WERI-Rb-1 (cell line): ENCODE data around the gene AQP2.

Experiments used
- DNase-seq: peaks from one replicate; pipeline ENCODE4 v3.0.0-alpha.2; 2020
- H3K27ac ChIP-seq: fragments of 250-450 bp; sonication (Bioruptor Pico); 2 replicates; pipeline ENCODE4 v1.5.1; 2020; ENCODE audit warnings: mild to moderate bottlenecking, moderate library complexity
- H3K27me3 ChIP-seq: fragments of 250-450 bp; sonication (Bioruptor Pico); 2 replicates; pipeline ENCODE4 v1.5.1; 2021; ENCODE audit warnings: mild to moderate bottlenecking, low read depth, moderate library complexity; ENCODE audit not compliant: insufficient read depth, severe bottlenecking
- H3K36me3 ChIP-seq: fragments of 250-450 bp; sonication (Bioruptor Pico); 2 replicates; pipeline ENCODE4 v1.5.1; 2020; ENCODE audit warnings: mild to moderate bottlenecking, moderate library complexity
- H3K4me3 ChIP-seq: 2 replicates; pipeline ENCODE4 v1.5.1; 2011; ENCODE audit warnings: low read depth, mild to moderate bottlenecking, control low read depth, low read length
- H3K9me3 ChIP-seq: fragments of 250-450 bp; sonication (Bioruptor Pico); 2 replicates; pipeline ENCODE4 v1.5.1; 2021; ENCODE audit warnings: mild to moderate bottlenecking, moderate library complexity; ENCODE audit not compliant: severe bottlenecking
- TF ChIP-seq, protein P1 (sequence below): IDR thresholded peaks from 2 replicates; pipeline ENCODE4 v1.5.1; 2011; ENCODE audit warnings: low read depth, mild to moderate bottlenecking, control low read depth, inconsistent platforms, low read length

Gene AQP2

DNA sequence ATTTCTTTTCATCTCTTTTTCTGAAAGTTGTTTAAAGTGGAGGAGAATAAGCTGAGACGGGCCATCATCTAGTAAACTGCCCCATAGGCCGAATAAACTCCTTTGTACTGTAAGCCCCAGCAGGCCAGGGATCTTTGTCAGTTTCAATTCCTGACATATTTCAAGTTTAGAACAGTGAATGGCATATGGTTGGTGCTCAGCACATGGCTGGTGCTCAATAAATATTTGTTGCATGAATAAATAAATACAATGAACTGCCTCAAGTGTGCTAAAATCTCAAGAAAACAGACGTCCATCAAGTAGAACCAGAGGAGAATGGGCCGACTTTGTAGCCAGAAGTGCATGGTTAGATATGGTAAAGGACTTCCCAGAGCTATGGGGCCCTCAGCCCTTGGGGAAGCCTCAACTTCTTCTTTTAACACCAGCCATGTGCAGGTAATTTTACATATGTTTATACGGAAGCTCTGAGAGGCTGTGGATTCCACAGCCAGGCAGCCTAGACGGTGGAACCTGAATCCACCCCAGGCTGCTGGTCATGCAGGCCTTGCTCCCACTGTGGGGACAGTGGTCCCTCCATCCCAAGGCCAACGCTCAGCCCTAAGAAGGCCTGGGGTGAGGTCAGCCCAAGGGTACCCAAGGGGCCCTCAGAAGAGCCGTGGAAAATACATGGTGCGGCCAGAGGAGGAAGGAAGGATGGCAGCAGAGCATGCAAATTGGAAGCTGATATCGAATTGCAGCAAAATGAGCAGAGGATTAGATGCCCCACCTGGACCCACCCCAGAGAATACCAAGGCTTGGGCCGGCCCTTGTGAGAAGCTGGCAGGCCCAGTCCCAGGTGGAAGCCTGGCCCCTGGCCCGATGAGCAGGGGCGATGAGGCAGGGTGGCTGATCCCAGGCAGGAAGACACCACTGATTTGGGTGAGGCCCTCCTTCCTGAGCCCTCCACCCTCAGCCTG, 8.7 kb upstream of the AQP2 start:
- H3K4me3 ChIP-seq: no peak overlapping the region
- no peaks in the 10 kb centered on the region for H3K27me3 ChIP-seq
- no peak overlapping the region for H3K27ac ChIP-seq
- DNase-seq: no peak
- no peaks in the 10 kb centered on the region for H3K9me3 ChIP-seq
- TF ChIP-seq, protein P1, sequence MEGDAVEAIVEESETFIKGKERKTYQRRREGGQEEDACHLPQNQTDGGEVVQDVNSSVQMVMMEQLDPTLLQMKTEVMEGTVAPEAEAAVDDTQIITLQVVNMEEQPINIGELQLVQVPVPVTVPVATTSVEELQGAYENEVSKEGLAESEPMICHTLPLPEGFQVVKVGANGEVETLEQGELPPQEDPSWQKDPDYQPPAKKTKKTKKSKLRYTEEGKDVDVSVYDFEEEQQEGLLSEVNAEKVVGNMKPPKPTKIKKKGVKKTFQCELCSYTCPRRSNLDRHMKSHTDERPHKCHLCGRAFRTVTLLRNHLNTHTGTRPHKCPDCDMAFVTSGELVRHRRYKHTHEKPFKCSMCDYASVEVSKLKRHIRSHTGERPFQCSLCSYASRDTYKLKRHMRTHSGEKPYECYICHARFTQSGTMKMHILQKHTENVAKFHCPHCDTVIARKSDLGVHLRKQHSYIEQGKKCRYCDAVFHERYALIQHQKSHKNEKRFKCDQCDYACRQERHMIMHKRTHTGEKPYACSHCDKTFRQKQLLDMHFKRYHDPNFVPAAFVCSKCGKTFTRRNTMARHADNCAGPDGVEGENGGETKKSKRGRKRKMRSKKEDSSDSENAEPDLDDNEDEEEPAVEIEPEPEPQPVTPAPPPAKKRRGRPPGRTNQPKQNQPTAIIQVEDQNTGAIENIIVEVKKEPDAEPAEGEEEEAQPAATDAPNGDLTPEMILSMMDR: no peak
- no peaks in the 10 kb centered on the region for H3K36me3 ChIP-seq

DNA sequence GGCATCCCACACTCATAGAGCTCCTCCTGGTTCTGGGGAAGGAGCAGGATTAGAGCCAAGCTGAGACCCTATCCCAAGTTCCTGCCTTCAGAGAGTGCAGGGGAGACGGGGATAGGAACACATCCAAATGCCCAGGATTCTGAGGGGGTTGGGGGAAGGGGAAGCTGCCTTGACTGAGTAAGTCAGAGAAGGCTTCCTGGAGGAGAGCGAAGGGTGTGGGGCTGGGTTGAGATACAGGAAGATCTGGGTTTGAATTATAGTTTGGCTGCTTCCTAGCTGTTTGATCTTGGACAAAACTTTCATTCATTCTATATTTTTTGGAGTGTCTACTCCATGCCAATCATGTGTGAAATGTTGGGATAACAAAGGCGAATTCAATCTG, 8.0 kb upstream of the AQP2 start:
- no peak for DNase-seq
- H3K36me3 ChIP-seq: no peaks in the 10 kb centered on the region
- H3K27me3 ChIP-seq: no peaks in the 10 kb centered on the region
- TF ChIP-seq, protein P1: no peak
- H3K27ac ChIP-seq: no peak overlapping the region
- no peak overlapping the region for H3K4me3 ChIP-seq
- H3K9me3 ChIP-seq: no peaks in the 10 kb centered on the region

DNA sequence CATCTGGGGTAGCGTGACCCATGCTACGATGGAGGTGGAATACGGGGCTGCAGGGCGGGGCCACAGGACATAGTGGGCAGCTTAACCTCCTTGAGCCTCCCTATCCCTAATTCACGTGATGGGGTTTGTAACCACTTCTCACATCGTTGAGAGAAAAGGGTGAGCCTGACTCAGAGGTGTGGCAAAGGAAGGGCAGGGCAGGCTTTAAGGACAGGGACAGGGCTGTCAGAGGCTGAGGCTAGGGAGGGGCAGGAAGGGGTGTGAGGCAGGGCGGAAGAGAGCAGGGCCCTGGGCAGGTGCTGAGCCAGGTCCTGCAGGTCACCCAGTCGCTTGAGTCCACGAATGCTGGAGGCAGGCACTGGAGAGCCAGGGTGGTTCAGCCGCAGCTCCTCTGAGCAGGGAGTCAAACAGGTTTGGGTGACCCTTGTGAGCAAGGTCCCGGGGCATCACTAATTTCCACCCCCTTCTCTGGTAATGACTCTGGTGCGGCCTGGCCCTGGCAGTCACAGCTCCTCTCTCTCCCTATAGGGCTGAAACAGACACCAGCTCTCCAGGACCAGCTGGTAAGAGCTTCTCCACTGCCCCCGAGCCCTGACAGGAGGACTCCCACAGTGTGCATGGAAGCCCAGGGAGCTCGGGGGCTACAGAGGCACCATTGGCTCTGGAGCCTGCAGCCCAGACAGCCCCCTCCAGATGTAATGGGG, 7.5 kb upstream of the AQP2 start:
- no peaks in the 10 kb centered on the region for H3K36me3 ChIP-seq
- no peak for DNase-seq
- H3K9me3 ChIP-seq: no peaks in the 10 kb centered on the region
- TF ChIP-seq, protein P1: no peak
- no peak overlapping the region for H3K27ac ChIP-seq
- no peak overlapping the region for H3K4me3 ChIP-seq
- H3K27me3 ChIP-seq: no peaks in the 10 kb centered on the region

DNA sequence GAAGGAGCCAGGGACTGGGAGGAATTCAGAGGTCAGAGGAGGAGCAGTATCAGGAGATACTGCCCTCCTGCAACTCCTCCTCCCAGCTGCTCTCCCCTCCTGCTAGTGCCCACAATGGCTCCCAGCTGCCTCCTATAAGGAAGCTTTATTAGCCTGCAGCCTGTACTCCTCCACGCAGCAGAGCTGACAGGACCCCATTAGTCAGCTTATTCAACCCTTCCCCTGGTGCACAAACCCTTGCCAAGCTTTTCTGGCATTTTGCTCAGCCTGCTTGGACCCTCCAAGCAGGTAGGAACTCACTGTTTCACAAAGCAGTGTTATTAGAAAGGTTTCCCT, 6.9 kb upstream of the AQP2 start:
- Histone ChIP-seq H3K4me3 (no peak overlapping the region), H3K27ac (no peak overlapping the region), H3K9me3 (no peaks in the 10 kb centered on the region), H3K36me3 (no peaks in the 10 kb centered on the region), H3K27me3 (no peaks in the 10 kb centered on the region)
- TF ChIP-seq, protein P1: no peak
- DNase-seq: no peak

DNA sequence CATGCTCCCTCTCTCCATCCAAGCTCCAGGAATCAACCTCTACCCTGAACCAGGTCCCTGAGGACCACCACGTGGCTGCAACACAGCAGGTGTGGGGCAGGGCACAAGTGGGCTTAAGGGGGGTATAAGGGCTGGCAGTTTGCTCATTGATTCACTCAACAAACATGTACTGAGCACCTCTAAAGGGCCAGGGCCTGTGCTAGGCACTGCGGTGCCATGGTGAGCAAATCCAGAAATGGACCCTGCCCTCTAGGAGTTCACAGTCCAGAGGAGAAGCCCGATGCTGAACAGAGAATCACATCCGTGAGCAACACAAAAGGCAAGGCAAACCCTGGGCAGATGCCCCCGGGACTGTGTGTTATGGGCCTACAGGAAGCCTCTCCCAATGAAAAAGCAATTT, 6.5 kb upstream of the AQP2 start:
- TF ChIP-seq, protein P1: no peak
- H3K27ac ChIP-seq: no peak overlapping the region

More for the DNA sequence above, 6.5 kb upstream of the AQP2 start:
- H3K9me3 ChIP-seq: no peaks in the 10 kb centered on the region
- DNase-seq: no peak
- H3K36me3 ChIP-seq: no peaks in the 10 kb centered on the region
- no peaks in the 10 kb centered on the region for H3K27me3 ChIP-seq
- H3K4me3 ChIP-seq: no peak overlapping the region
